Nephron (organoid): ENCODE data around the gene ARHGAP29.

ENCODE experiments used
- H3K27ac Mint-ChIP-seq, 3 experiments: 2 replicates each; pipeline ENCODE4 v1.8.0; 2020; ENCODE audit warnings: mixed read lengths in 3 of 3, mild to moderate bottlenecking in 2 of 3, moderate library complexity in 1 of 3
- H3K27me3 Mint-ChIP-seq: 2 replicates; pipeline ENCODE4 v1.8.0; 2021; ENCODE audit warnings: low read depth, mild to moderate bottlenecking, moderate library complexity, mixed read lengths
- H3K36me3 Mint-ChIP-seq: 2 replicates; pipeline ENCODE4 v1.8.0; 2020; ENCODE audit warnings: low read depth, mixed read lengths
- H3K4me1 Mint-ChIP-seq: 2 replicates; pipeline ENCODE4 v1.8.0; 2020; ENCODE audit warnings: mixed read lengths
- H3K4me3 Mint-ChIP-seq, 3 experiments: 2 replicates each; pipeline ENCODE4 v1.8.0; 2020; ENCODE audit warnings: mild to moderate bottlenecking in 3 of 3, mixed read lengths in 3 of 3, moderate library complexity in 2 of 3
- H3K9me3 Mint-ChIP-seq: 2 replicates; pipeline ENCODE4 v1.8.0; 2020; ENCODE audit warnings: mixed read lengths
- TF ChIP-seq, protein P1 (sequence below), 3 experiments: fragments of 200-600 bp; sonication (generic); IDR thresholded peaks; one replicate each; pipeline ENCODE4 v1.5.0; 2021; ENCODE audit warnings: antibody characterized with exemption in 3 of 3; ENCODE audit not compliant: unreplicated experiment in 3 of 3

The ARHGAP29 gene

DNA sequence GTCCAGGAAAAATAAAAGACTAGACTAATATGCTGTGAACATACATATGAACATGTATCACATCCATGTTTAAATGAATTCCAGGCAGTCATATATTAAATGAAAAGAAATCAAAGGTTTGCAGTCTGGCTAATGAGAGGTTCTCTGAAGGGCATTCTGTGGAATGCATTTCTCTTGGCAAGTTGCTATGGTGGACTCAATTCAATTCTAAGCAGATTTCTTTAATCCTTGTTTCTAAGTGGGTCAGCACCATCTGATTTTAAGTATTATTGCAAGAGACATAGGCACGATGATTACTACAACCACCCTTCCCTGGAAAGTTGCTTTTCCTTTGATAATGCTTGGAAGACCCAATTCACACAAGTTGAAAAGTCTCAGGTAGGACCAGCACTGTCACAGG, 92.5 kb downstream of the ARHGAP29 start:
- TF ChIP-seq, protein P1, sequence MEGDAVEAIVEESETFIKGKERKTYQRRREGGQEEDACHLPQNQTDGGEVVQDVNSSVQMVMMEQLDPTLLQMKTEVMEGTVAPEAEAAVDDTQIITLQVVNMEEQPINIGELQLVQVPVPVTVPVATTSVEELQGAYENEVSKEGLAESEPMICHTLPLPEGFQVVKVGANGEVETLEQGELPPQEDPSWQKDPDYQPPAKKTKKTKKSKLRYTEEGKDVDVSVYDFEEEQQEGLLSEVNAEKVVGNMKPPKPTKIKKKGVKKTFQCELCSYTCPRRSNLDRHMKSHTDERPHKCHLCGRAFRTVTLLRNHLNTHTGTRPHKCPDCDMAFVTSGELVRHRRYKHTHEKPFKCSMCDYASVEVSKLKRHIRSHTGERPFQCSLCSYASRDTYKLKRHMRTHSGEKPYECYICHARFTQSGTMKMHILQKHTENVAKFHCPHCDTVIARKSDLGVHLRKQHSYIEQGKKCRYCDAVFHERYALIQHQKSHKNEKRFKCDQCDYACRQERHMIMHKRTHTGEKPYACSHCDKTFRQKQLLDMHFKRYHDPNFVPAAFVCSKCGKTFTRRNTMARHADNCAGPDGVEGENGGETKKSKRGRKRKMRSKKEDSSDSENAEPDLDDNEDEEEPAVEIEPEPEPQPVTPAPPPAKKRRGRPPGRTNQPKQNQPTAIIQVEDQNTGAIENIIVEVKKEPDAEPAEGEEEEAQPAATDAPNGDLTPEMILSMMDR (IDR thresholded peaks at IDR 0.05; ENCODE audit: unreplicated experiment in 3 of 3) = no peak
- H3K36me3 Mint-ChIP-seq = no peaks in the 10 kb centered on the region
- no peak overlapping the region for H3K27ac Mint-ChIP-seq
- H3K4me3 Mint-ChIP-seq = no peak overlapping the region
- peaks cover 3% of the 10 kb centered on the region for H3K27me3 Mint-ChIP-seq
- peaks cover 2% of the 10 kb centered on the region for H3K9me3 Mint-ChIP-seq
- peaks cover 5% of the 10 kb centered on the region for H3K4me1 Mint-ChIP-seq

DNA sequence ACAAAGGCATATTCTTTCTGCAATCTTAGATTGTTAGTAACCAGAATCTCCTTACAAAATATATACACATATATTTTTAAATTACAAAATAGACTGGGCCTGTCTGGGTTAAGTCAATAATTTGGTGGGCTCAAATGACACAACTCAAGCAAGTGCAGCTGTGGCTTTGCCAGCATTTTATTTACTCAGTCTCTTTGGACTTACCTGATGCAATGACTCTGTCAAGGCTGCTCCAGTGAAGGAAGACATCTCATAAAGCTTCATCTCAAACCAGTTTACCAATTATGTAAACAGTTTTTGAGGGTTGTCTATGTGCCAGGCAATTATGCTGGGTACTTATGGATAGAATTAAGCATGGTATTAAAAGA, 93.6 kb downstream of the ARHGAP29 start:
- Mint-ChIP-seq H3K27ac (no peak overlapping the region), H3K27me3 (no peaks in the 10 kb centered on the region), H3K9me3 (peaks cover 2% of the 10 kb centered on the region), H3K4me1 (peaks cover 5% of the 10 kb centered on the region), H3K36me3 (no peaks in the 10 kb centered on the region), H3K4me3 (no peak overlapping the region)
- TF ChIP-seq, protein P1 (IDR thresholded peaks at IDR 0.05; ENCODE audit: unreplicated experiment in 3 of 3) = no peak

DNA sequence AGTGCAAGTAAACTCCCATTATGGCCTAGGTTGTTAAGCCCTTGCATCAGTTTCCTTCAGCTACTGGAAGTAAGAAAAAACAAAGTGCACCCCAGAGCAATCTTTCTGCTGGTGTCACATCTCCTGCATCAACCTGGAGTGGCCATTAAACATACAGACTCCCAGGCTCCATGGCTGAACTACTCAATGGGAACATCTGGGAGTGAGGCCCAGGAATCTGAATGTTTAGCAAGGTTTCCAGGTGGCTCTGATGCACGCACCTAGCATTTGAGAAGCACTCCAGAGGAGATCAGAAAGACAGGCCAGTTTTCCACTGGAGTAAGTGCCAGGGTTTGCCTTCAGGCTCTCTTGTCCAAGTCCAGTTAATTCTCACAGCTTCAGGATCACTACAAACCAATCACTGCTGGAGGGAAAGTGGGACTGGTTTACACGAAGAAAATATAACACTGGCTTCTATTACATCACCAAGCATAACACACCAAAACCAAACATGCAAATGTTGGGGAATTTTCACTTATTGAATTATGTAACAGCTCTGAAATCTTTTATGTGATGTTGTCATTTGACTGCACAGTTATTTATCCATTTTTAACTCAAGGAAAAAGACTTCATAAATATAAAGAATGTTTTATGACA, 94.1 kb downstream of the ARHGAP29 start:
- Mint-ChIP-seq H3K9me3 (peaks cover 2% of the 10 kb centered on the region), H3K27me3 (no peaks in the 10 kb centered on the region), H3K4me1 (peaks cover 5% of the 10 kb centered on the region), H3K36me3 (no peaks in the 10 kb centered on the region), H3K27ac (no peak overlapping the region), H3K4me3 (no peak overlapping the region)
- TF ChIP-seq, protein P1 (IDR thresholded peaks at IDR 0.05; ENCODE audit: unreplicated experiment in 3 of 3) = no peak

DNA sequence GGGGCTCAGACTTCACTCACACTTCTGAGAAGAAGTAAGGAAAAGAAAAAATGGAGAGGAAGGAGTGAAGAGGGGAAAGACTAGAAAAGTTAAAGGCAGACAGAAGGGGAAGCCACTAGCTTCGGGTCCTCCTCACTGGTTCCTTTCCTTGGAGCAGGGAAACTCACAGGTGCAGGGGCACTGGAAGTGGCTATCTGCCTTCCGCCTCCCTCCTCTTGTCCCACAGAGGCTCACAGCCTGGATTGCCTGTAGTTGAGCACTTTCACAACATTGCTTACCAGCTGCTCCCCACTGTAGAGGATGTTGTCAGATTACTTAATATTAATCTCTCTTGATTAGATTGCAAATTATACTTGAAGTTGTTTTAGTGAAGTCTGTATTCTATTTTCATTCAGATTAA, 94.8 kb downstream of the ARHGAP29 start:
- Mint-ChIP-seq H3K4me1 (peaks cover 5% of the 10 kb centered on the region), H3K27ac (no peak overlapping the region), H3K4me3 (no peak overlapping the region), H3K9me3 (peaks cover 2% of the 10 kb centered on the region), H3K36me3 (no peaks in the 10 kb centered on the region), H3K27me3 (no peaks in the 10 kb centered on the region)
- TF ChIP-seq, protein P1 (IDR thresholded peaks at IDR 0.05; ENCODE audit: unreplicated experiment in 3 of 3) = no peak

DNA sequence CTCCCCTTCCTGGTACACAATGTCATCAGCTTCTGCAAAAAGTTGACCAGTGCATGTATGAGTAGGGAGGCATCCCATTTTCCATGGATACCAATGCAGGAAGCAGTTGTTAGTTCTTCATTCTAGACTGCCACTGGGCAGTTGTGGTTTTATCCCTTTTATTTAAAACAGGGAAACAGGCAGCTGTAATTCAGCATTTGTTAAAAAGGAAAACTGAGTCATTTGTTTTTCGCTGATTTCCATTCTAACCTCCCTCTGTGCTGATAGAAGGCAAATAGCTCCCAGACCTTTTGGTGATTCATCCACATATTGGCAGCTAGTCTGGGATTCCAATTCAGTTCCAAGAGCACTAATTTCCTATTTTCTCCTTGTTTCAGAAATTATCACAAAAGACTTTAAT, 95.4 kb downstream of the ARHGAP29 start:
- H3K27ac Mint-ChIP-seq = no peak overlapping the region
- H3K4me1 Mint-ChIP-seq = peaks cover 5% of the 10 kb centered on the region
- H3K4me3 Mint-ChIP-seq = no peak overlapping the region
- peaks cover 5% of the 10 kb centered on the region for H3K9me3 Mint-ChIP-seq
- TF ChIP-seq, protein P1 (IDR thresholded peaks at IDR 0.05; ENCODE audit: unreplicated experiment in 3 of 3) = no peak
- no peaks in the 10 kb centered on the region for H3K36me3 Mint-ChIP-seq
- H3K27me3 Mint-ChIP-seq = no peaks in the 10 kb centered on the region

DNA sequence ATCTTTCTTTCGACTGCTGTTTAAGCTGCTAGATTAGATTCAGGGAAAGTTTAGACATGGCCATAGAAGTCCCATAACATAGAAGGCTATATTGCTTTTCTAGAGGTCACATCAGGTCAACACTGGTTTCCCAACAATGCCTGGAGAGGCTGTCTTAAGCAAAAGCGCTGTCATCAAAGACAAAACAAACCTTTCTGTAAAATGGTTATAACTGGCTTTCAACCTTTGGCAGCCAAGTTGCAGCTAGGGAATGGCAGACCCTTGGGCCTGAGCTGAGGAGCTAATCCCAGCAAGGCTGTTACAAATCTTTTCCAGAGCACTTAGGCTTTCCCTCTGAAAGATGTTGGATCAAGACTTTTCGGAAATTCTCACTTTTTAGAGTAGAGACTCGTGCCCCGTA, 105.3 kb downstream of the ARHGAP29 start:
- H3K27me3 Mint-ChIP-seq = no peaks in the 10 kb centered on the region

More for the DNA sequence above, 105.3 kb downstream of the ARHGAP29 start:
- no peak overlapping the region for H3K4me3 Mint-ChIP-seq
- H3K36me3 Mint-ChIP-seq = peaks cover 8% of the 10 kb centered on the region
- peaks cover 19% of the 10 kb centered on the region for H3K9me3 Mint-ChIP-seq
- peaks cover 16% of the 10 kb centered on the region for H3K4me1 Mint-ChIP-seq
- TF ChIP-seq, protein P1 (IDR thresholded peaks at IDR 0.05; ENCODE audit: unreplicated experiment in 3 of 3) = no peak
- peak overlapping the region in 1 of 3 experiments; percentile 94 for H3K27ac Mint-ChIP-seq
